ENCODE measurements around the gene TAS2R14. TPM values are rescaled to one million over a fixed set of nuclear protein-coding genes. Genes with fewer than 3 reads are reported as not detected.

TAS2R14 gene
- total RNA-seq, 2 experiments from 2014 or later = 0.91 to 1.1 TPM

- no peaks in the 10 kb centered on the region for H3K36me3 ChIP-seq (ENCODE audit: insufficient read depth, low read length)
- H3K4me1 Mint-ChIP-seq (ENCODE audit: low read depth) = no peaks in the 10 kb centered on the region
- no peak overlapping the region for H3K4me3 ChIP-seq (ENCODE audit: low read length)
- ATAC-seq (ENCODE audit: poor library complexity) (no peak), DNase-seq (no peak)
- H3K27me3 ChIP-seq (ENCODE audit: control insufficient read depth in 1 of 2, insufficient read depth in 2 of 2, low read length in 2 of 2) = no peaks in the 10 kb centered on the region
- no peak overlapping the region for H3K4me3 Mint-ChIP-seq
- H3K27ac Mint-ChIP-seq = no peak overlapping the region
- H3K36me3 Mint-ChIP-seq (ENCODE audit: low read depth) = peaks cover 47% of the 10 kb centered on the region
- ChIA-PET POLR2A (no interaction called here), CTCF (interaction anchor here (0.8 kb wide), 1 partner anchor 29 kb away, joined by 3 read pairs; the partner anchor contains the start of gene TAS2R14)
- intact Hi-C loops (cut with DNase I, micrococcal nuclease) = no loop called here
- H3K27ac ChIP-seq (ENCODE audit: low read depth in 1 of 2, low read length in 2 of 2) = no peak overlapping the region
- no peaks in the 10 kb centered on the region for H3K4me1 ChIP-seq (ENCODE audit: insufficient read depth, low read length)
- peaks cover 0 to 1% of the 10 kb centered on the region in 2 experiments for H3K9me3 ChIP-seq (ENCODE audit: control insufficient read depth in 1 of 2, insufficient read depth in 1 of 2, low read length in 2 of 2)
- no peaks in the 10 kb centered on the region for H3K27me3 Mint-ChIP-seq
- peaks cover 4% of the 10 kb centered on the region for H3K9me3 Mint-ChIP-seq
- no peak for TF ChIP-seq CTCF (IDR thresholded peaks at IDR 0.05)
Measured at GRCh38 chr12:10910380-10910779, 28.7 kb downstream of the TAS2R14 start.

- Histone ChIP-seq H3K9me3 (ENCODE audit: control insufficient read depth in 1 of 2, insufficient read depth in 1 of 2, low read length in 2 of 2) (peaks cover 4 to 9% of the 10 kb centered on the region in 2 experiments), H3K27me3 (ENCODE audit: control insufficient read depth in 1 of 2, insufficient read depth in 2 of 2, low read length in 2 of 2) (no peaks in the 10 kb centered on the region), H3K36me3 (ENCODE audit: insufficient read depth, low read length) (no peaks in the 10 kb centered on the region), H3K27ac (ENCODE audit: low read depth in 1 of 2, low read length in 2 of 2) (no peak within 1 kb of the TSS), H3K4me3 (ENCODE audit: low read length) (no peak within 1 kb of the TSS), H3K4me1 (ENCODE audit: insufficient read depth, low read length) (no peaks in the 10 kb centered on the region)
- ChIA-PET CTCF (interaction anchor here (0.8 kb wide), 1 partner anchor 13 kb away, joined by 3 read pairs; no protein-coding TSS in a partner anchor), POLR2A (no interaction called here)
- ATAC-seq (ENCODE audit: poor library complexity) (no peak), DNase-seq (no peak)
- Mint-ChIP-seq H3K27me3 (no peaks in the 10 kb centered on the region), H3K4me3 (no peak within 1 kb of the TSS), H3K9me3 (peaks cover 8% of the 10 kb centered on the region), H3K27ac (no peak within 1 kb of the TSS), H3K36me3 (ENCODE audit: low read depth) (peaks cover 54% of the 10 kb centered on the region), H3K4me1 (ENCODE audit: low read depth) (no peaks in the 10 kb centered on the region)
- TF ChIP-seq CTCF (IDR thresholded peaks at IDR 0.05) = no peak
- intact Hi-C loops (cut with DNase I, micrococcal nuclease) = no loop called here
Measured at GRCh38 chr12:10909462-10909861, 29.6 kb downstream of the TAS2R14 start, which contains the start of gene TAS2R13. TAS2R13 (minus strand) TSS chr12:10909562; CDS start chr12:10909298, 264 bp downstream.

- no peaks in the 10 kb centered on the region for H3K36me3 ChIP-seq (ENCODE audit: insufficient read depth, low read length)
- no peak overlapping the region for H3K27ac ChIP-seq (ENCODE audit: low read depth in 1 of 2, low read length in 2 of 2)
- TF ChIP-seq CTCF (IDR thresholded peaks at IDR 0.05) = no peak
- no peak for DNase-seq
- ATAC-seq (ENCODE audit: poor library complexity) = no peak
- H3K27me3 ChIP-seq (ENCODE audit: control insufficient read depth in 1 of 2, insufficient read depth in 2 of 2, low read length in 2 of 2) = no peaks in the 10 kb centered on the region
- Mint-ChIP-seq H3K36me3 (ENCODE audit: low read depth) (peaks cover 80% of the 10 kb centered on the region), H3K9me3 (peaks cover 20% of the 10 kb centered on the region), H3K4me1 (ENCODE audit: low read depth) (no peaks in the 10 kb centered on the region), H3K27me3 (no peaks in the 10 kb centered on the region), H3K27ac (no peak overlapping the region), H3K4me3 (no peak overlapping the region)
- ChIA-PET CTCF (no interaction called here), POLR2A (no interaction called here)
- H3K4me3 ChIP-seq (ENCODE audit: low read length) = no peak overlapping the region
- H3K9me3 ChIP-seq (ENCODE audit: control insufficient read depth in 1 of 2, insufficient read depth in 1 of 2, low read length in 2 of 2) = peaks cover 4 to 26% of the 10 kb centered on the region in 2 experiments
- intact Hi-C loops (cut with DNase I, micrococcal nuclease) = no loop called here
- H3K4me1 ChIP-seq (ENCODE audit: insufficient read depth, low read length) = no peaks in the 10 kb centered on the region
Measured at GRCh38 chr12:10904686-10905085, 34.4 kb downstream of the TAS2R14 start.
